Stimulated activated CD8-positive, alpha-beta memory T cell treated with anti-CD3 and anti-CD28 coated beads, Interleukin-15, amount 100 ng/mL, for 24 hours (primary cell): ENCODE measurements around the gene GLT6D1.

ENCODE experiments used
- DNase-seq: peaks from one replicate; pipeline ENCODE4 v3.0.0-alpha.2; 2020; ENCODE audit warnings: low read depth

The GLT6D1 gene

GRCh38 chr9:135584934-135585333 is 54.4 kb downstream of the GLT6D1 start:
- DNase-seq, result no peak

- no peak for DNase-seq
These were observed 55.0 kb downstream of the GLT6D1 start for GRCh38 chr9:135584371-135584770.

GRCh38 chr9:135583688-135584011 is 55.7 kb downstream of the GLT6D1 start:
- DNase-seq, result no peak

- no peak for DNase-seq
These were observed 56.2 kb downstream of the GLT6D1 start for GRCh38 chr9:135582966-135583687.

- no peak for DNase-seq
These were observed 56.8 kb downstream of the GLT6D1 start for GRCh38 chr9:135582541-135582940.

- DNase-seq, result no peak
These were observed 57.5 kb downstream of the GLT6D1 start for GRCh38 chr9:135581636-135582426.

- DNase-seq, result no peak
These were observed 58.5 kb downstream of the GLT6D1 start for GRCh38 chr9:135580664-135581380.

- no peak for DNase-seq
These were observed 59.3 kb downstream of the GLT6D1 start for GRCh38 chr9:135579889-135580660.

GRCh38 chr9:135579356-135579755 is 60.0 kb downstream of the GLT6D1 start:
- no peak for DNase-seq

- DNase-seq, result no peak
These were observed 62.1 kb downstream of the GLT6D1 start for GRCh38 chr9:135577256-135577655.

- DNase-seq, result no peak
These were observed 63.2 kb downstream of the GLT6D1 start for GRCh38 chr9:135575995-135576631.

GRCh38 chr9:135574943-135575342 is 64.4 kb downstream of the GLT6D1 start:
- no peak for DNase-seq

- no peak for DNase-seq
These were observed 65.0 kb downstream of the GLT6D1 start for GRCh38 chr9:135574331-135574730.
